Lung (tissue), 12 donors: Measurements from ENCODE around the gene MAP3K21. TPM values are rescaled to one million over a fixed set of nuclear protein-coding genes. Genes with fewer than 3 reads are reported as not detected.

Experiments
- ATAC-seq: fragments of 200-7000 bp; cut with Tn5 transposase; one replicate; pipeline ENCODE4 v1.9.1; 2020; ENCODE audit warnings: moderate number of reproducible peaks; ENCODE audit not compliant: insufficient read depth, low FRiP score
- DNase-seq, 3 donors: peaks; one replicate each; pipeline ENCODE4 v3.0.0-alpha.2; 2013 to 2017
- H3K27ac ChIP-seq, 2 donors: one replicate each; pipeline ENCODE4 v1.5.1; 2013; ENCODE audit warnings: mild to moderate bottlenecking in 2 of 2, moderate library complexity in 2 of 2, control low read depth in 1 of 2, inconsistent platforms in 1 of 2, low read depth in 1 of 2, low read length in 1 of 2
- H3K27me3 ChIP-seq, 3 donors: one replicate each; pipeline ENCODE4 v1.5.1; 2013; ENCODE audit warnings: low read length in 2 of 3; ENCODE audit not compliant: control insufficient read depth in 3 of 3, insufficient read depth in 3 of 3
- H3K36me3 ChIP-seq, 4 donors: one replicate each; pipeline ENCODE4 v1.5.1; 2013; ENCODE audit warnings: low read length in 4 of 4, mild to moderate bottlenecking in 1 of 4, moderate library complexity in 1 of 4; ENCODE audit not compliant: control insufficient read depth in 4 of 4, insufficient read depth in 4 of 4
- H3K4me1 ChIP-seq, 5 donors: one replicate each; pipeline ENCODE4 v1.5.1; 2013; ENCODE audit warnings: low read length in 5 of 5, mild to moderate bottlenecking in 2 of 5, moderate library complexity in 1 of 5; ENCODE audit not compliant: control insufficient read depth in 5 of 5, insufficient read depth in 5 of 5
- H3K4me3 ChIP-seq: one replicate; pipeline ENCODE4 v1.5.1; 2013; ENCODE audit warnings: mild to moderate bottlenecking, control low read depth, moderate library complexity
- H3K9ac ChIP-seq, 2 donors: one replicate each; pipeline ENCODE4 v1.5.1; 2013; ENCODE audit warnings: low read length in 2 of 2, control low read depth in 1 of 2; ENCODE audit not compliant: insufficient read depth in 1 of 2
- H3K9me3 ChIP-seq, 4 donors: one replicate each; pipeline ENCODE4 v1.5.1; 2013; ENCODE audit warnings: low read length in 3 of 4, mild to moderate bottlenecking in 1 of 4, moderate library complexity in 1 of 4; ENCODE audit not compliant: control insufficient read depth in 4 of 4, insufficient read depth in 3 of 4
- WGBS, 2 donors: extraction: QIAGEN DNeasy Blood & Tissue Kit; methylation state at CpG; one replicate each; pipeline ENCODE4 v1.1.7; 2013; 5-methylcytosine and 5-hydroxymethylcytosine counted together
- polyA plus RNA-seq, 2 donors: library from polyadenylated mRNA; stranded (reverse); fragments of 200-250 nt; gene quantifications; one replicate each; pipeline ENCODE4 v1.2.1, GENCODE V29; 2013
- total RNA-seq, 2 donors: library from RNA; depleted of rRNA in 1 of 2; stranded (reverse); fragments of >200 nt in 1 of 2; gene quantifications; one replicate each; pipeline ENCODE4 v1.2.1, GENCODE V29; 2014 to 2021
- TF ChIP-seq, protein P1 (sequence below): IDR thresholded peaks from 2 replicates; pipeline ENCODE4 v1.5.1; 2012; ENCODE audit warnings: mild to moderate bottlenecking; ENCODE audit errors: control extremely low read depth, extremely low read depth
- donor health status: control.
- donor health status: control.
- donor health status: Bipolar disorder and iron deficiency.
- donor health status: healthy.
- donor health status: DM: yes; HTN: yes; CAD: no.

MAP3K21 gene
- total and polyA plus RNA-seq, 4 donors, result 3.2 to 11.4 (median 5.7) TPM

DNA sequence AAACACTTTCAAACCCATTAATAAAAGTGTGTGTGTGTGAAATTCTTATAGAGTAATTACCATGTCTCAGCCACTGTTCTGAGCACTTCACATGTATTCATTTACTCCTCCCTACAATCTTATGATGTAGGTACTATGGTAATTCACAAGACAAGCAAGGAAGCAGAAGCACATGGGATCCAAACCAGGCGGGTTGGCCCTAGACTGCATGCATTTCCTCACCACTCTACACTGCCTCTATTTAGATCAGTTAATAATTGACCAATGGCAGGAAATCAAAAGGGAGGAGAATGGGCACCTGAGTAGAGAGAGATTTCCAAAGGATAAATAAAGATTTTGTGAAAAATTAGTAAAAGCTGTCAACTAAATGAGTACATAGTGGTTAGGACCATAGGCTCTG is 15.7 kb downstream of the MAP3K21 start:
- H3K27ac ChIP-seq, result no peak overlapping the region

DNA sequence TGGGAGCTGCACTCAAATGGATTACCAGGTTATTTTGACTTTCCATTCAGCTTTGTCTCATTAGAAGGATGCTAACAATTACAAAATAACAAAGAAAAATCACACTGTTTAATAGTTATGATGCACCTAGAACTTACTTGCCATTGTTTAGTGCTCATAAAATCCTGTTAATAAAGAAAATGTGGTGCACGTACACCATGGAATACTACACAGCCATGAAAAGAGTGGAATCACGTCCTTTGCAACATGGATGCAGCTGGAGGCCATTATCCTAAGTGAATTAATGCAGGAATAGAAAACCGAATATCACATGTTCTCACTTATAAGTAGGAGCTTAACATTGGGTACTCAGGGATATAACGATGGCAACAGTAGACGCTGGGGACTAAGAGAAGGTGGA is 19.8 kb downstream of the MAP3K21 start:
- no peaks in the 10 kb centered on the region for H3K9me3 ChIP-seq
- DNase-seq (no peak), ATAC-seq (no peak)
- WGBS, 2 donors, result 70 to 78% methylated on average over 5 of the region's 5 CpGs
- no peak overlapping the region for H3K9ac ChIP-seq
- no peaks in the 10 kb centered on the region for H3K36me3 ChIP-seq
- TF ChIP-seq, protein P1, sequence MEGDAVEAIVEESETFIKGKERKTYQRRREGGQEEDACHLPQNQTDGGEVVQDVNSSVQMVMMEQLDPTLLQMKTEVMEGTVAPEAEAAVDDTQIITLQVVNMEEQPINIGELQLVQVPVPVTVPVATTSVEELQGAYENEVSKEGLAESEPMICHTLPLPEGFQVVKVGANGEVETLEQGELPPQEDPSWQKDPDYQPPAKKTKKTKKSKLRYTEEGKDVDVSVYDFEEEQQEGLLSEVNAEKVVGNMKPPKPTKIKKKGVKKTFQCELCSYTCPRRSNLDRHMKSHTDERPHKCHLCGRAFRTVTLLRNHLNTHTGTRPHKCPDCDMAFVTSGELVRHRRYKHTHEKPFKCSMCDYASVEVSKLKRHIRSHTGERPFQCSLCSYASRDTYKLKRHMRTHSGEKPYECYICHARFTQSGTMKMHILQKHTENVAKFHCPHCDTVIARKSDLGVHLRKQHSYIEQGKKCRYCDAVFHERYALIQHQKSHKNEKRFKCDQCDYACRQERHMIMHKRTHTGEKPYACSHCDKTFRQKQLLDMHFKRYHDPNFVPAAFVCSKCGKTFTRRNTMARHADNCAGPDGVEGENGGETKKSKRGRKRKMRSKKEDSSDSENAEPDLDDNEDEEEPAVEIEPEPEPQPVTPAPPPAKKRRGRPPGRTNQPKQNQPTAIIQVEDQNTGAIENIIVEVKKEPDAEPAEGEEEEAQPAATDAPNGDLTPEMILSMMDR, result no peak
- H3K27me3 ChIP-seq, result no peaks in the 10 kb centered on the region
- no peak overlapping the region for H3K27ac ChIP-seq
- no peaks in the 10 kb centered on the region for H3K4me1 ChIP-seq
- no peak overlapping the region for H3K4me3 ChIP-seq

More for the DNA sequence above, 15.7 kb downstream of the MAP3K21 start:
- no peaks in the 10 kb centered on the region for H3K27me3 ChIP-seq
- ATAC-seq, result no peak
- DNase-seq, result peak in 1 of 3 donors; percentile 39
- no peaks in the 10 kb centered on the region for H3K9me3 ChIP-seq
- WGBS, 2 donors, result 62 to 82% methylated on average over 1 of the region's 1 CpG
- H3K9ac ChIP-seq, result no peak overlapping the region
- no peak overlapping the region for H3K4me3 ChIP-seq
- H3K36me3 ChIP-seq, result no peaks in the 10 kb centered on the region
- H3K4me1 ChIP-seq, result no peaks in the 10 kb centered on the region
- TF ChIP-seq, protein P1, result no peak

DNA sequence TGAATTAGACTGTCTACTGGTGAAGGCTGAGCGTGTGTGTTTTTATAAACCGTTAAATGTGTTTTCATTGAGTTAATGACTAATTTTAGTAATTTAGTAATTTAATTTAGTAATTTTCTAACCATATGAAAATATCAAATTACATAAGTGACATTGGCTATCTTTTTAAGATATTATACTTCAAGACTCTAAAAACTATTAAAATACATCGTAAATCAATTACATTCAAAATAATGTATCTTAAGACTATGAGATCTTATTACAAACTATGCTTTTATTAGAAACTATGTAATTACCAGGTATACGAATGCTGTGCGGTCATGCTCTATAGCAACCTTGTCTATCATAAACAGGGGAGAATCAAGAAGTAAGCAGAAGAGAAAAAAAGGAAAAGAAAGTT is 21.6 kb downstream of the MAP3K21 start:
- Histone ChIP-seq H3K27ac (no peak overlapping the region), H3K4me3 (no peak overlapping the region), H3K36me3 (no peaks in the 10 kb centered on the region), H3K9ac (no peak overlapping the region), H3K9me3 (no peaks in the 10 kb centered on the region), H3K4me1 (no peaks in the 10 kb centered on the region), H3K27me3 (no peaks in the 10 kb centered on the region)
- ATAC-seq, result no peak
- TF ChIP-seq, protein P1, result no peak
- no peak for DNase-seq
- 85 to 99% methylated on average over 5 of the region's 5 CpGs for WGBS, 2 donors

DNA sequence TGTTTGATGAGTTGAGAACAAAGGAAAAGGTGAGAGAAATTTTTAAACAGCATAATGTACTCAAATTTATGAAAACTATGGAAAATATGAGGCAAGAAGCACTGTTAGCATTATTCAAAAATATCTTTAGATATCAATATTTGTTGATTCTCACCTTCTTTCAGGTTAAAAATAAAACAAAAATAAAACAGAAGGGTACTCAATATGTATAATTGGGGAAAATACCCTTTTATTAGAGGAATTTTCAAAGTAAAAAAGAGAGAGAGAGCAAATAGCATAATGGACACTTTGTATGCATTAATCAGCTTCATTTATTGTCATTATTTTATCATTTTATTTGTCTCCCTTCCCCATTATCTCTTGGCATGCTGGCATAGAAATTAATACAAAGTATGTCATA is 27.5 kb downstream of the MAP3K21 start:
- no peak overlapping the region for H3K4me3 ChIP-seq
- no peak overlapping the region for H3K9ac ChIP-seq
- H3K27ac ChIP-seq, result no peak overlapping the region
- no peaks in the 10 kb centered on the region for H3K36me3 ChIP-seq
- H3K4me1 ChIP-seq, result no peaks in the 10 kb centered on the region
- ATAC-seq, result no peak
- no peaks in the 10 kb centered on the region for H3K9me3 ChIP-seq
- DNase-seq, result no peak
- no peaks in the 10 kb centered on the region for H3K27me3 ChIP-seq
- TF ChIP-seq, protein P1, result no peak
